Adrenal gland (tissue), 5 donors: Measurements from ENCODE around the gene MAPKAP1.

Source experiments
- POLR2A ChIP-seq, 2 donors: fragments of 450-650 bp; IDR thresholded peaks; one replicate each; pipeline ENCODE4 v1.6.1; 2017; ENCODE audit warnings: antibody characterized with exemption in 2 of 2, mild to moderate bottlenecking in 2 of 2, moderate library complexity in 1 of 2
- TF ChIP-seq, protein P1 (sequence below), 6 experiments: fragments of 450-650 bp in 4 of 6; fragments of 200-600 bp in 2 of 6; sonication (generic) in 1 of 6; IDR thresholded peaks; 1 replicate in 5 of 6; 2 replicates in 1 of 6; pipeline versions ENCODE4 v1.5.1 to v1.8.0; 2016 to 2021; ENCODE audit warnings: antibody characterized with exemption in 6 of 6, mild to moderate bottlenecking in 2 of 6, moderate library complexity in 1 of 6
- donor health status: DM: no; HTN: no; CAD: no.

DNA sequence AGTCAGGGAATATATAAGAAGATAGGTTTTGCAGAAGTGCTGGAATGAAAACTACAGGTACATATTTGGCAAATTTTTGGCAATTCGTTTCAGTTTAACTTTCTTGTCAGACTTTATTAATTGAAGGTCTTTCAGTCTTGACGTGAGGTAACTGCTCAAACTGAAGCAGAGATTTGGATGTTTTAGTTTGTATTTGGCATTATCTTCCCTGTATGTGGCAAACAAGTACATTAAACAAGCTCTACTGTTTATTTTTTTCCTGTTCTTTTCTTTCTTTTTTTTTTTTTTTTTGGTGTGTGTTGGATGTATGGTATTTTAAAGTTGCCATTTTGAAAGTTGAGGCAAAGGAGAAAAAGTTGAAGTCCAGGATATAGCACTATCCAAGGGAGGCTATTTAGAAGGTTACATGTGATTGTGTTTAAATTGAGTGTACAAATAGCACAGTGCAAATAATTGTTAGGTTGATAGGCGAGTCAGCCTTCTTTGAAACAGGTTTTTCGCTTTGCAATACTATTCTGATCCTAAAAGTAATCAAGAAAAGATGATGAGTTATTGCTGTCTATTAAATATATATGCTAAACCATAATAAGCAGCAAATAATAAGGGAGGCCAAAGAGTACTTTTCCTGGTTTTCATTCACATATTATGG is 42.4 kb upstream of the MAPKAP1 start:
- TF ChIP-seq POLR2A (IDR thresholded peaks at IDR 0.05), result no peak
- TF ChIP-seq, protein P1, sequence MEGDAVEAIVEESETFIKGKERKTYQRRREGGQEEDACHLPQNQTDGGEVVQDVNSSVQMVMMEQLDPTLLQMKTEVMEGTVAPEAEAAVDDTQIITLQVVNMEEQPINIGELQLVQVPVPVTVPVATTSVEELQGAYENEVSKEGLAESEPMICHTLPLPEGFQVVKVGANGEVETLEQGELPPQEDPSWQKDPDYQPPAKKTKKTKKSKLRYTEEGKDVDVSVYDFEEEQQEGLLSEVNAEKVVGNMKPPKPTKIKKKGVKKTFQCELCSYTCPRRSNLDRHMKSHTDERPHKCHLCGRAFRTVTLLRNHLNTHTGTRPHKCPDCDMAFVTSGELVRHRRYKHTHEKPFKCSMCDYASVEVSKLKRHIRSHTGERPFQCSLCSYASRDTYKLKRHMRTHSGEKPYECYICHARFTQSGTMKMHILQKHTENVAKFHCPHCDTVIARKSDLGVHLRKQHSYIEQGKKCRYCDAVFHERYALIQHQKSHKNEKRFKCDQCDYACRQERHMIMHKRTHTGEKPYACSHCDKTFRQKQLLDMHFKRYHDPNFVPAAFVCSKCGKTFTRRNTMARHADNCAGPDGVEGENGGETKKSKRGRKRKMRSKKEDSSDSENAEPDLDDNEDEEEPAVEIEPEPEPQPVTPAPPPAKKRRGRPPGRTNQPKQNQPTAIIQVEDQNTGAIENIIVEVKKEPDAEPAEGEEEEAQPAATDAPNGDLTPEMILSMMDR (IDR thresholded peaks at IDR 0.05), result no peak
